ENCODE measurements around the gene DUSP19.
"Not testable (repeated sequence)": the region's sequence is repeated elsewhere in the genome, so short reads cannot be mapped to it uniquely, and the experiment has no call there.

DUSP19 gene

GRCh38 chr2:183038341-183039300 is 39.9 kb upstream of the DUSP19 start, which contains the start of gene NCKAP1:
NCKAP1 (minus strand) TSS chr2:183038457; CDS start chr2:183038099, 358 bp downstream.
- H3K9me2 ChIP-seq (replicated peaks; ENCODE audit: control insufficient read depth, low read length): no peaks in the 10 kb centered on the region
- H3K4me3 ChIP-seq (ENCODE audit: low read length): peak within 1 kb of the TSS; percentile 72
- H3K9me3 ChIP-seq (ENCODE audit: control insufficient read depth, insufficient read depth, low read length): no peaks in the 10 kb centered on the region
- peaks cover 18% of the 10 kb centered on the region for H3F3A ChIP-seq (ENCODE audit: control insufficient read depth, insufficient read depth)
- TF ChIP-seq EZH2phosphoT487 (IDR thresholded peaks at IDR 0.05; ENCODE audit: borderline replicate concordance, low read length) (0 out of 2 replicates have a peak, but pooled peaks have one; percentile 44), CTCF (IDR thresholded peaks at IDR 0.05; ENCODE audit: low read depth, low read length, poor library complexity, severe bottlenecking) (peak; percentile 63)
- peak within 1 kb of the TSS; percentile 82 for H3K4me2 ChIP-seq (ENCODE audit: low read length)
- peaks cover 53% of the 10 kb centered on the region for H3K27me3 ChIP-seq (ENCODE audit: control insufficient read depth, low read length)
- H4K20me1 ChIP-seq (ENCODE audit: control insufficient read depth, insufficient read depth, low read depth, low read length): peaks cover 3% of the 10 kb centered on the region; the same call in 1 of the 2 replicates
- H3K79me2 ChIP-seq (ENCODE audit: control insufficient read depth, low read length): no peaks in the 10 kb centered on the region
- H3K36me3 ChIP-seq (ENCODE audit: control insufficient read depth, low read length): no peaks in the 10 kb centered on the region
- H3K27ac ChIP-seq (ENCODE audit: low read depth, low read length): no peak within 1 kb of the TSS
- H3K4me1 ChIP-seq (ENCODE audit: control insufficient read depth, low read length): peaks cover 35% of the 10 kb centered on the region

- Histone ChIP-seq H3K9me2 (replicated peaks; ENCODE audit: control insufficient read depth, low read length) (no peaks in the 10 kb centered on the region), H3K4me1 (ENCODE audit: control insufficient read depth, low read length) (peaks cover 31% of the 10 kb centered on the region), H3K27ac (ENCODE audit: low read depth, low read length) (no peak overlapping the region), H3K4me2 (ENCODE audit: low read length) (no peak overlapping the region), H3F3A (ENCODE audit: control insufficient read depth, insufficient read depth) (peaks cover 14% of the 10 kb centered on the region), H3K36me3 (ENCODE audit: control insufficient read depth, low read length) (no peaks in the 10 kb centered on the region), H3K9me3 (ENCODE audit: control insufficient read depth, insufficient read depth, low read length) (no peaks in the 10 kb centered on the region), H3K27me3 (ENCODE audit: control insufficient read depth, low read length) (peaks cover 38% of the 10 kb centered on the region), H4K20me1 (ENCODE audit: control insufficient read depth, insufficient read depth, low read depth, low read length) (no peaks in the 10 kb centered on the region), H3K79me2 (ENCODE audit: control insufficient read depth, low read length) (no peaks in the 10 kb centered on the region), H3K4me3 (ENCODE audit: low read length) (no peak overlapping the region)
- TF ChIP-seq CTCF (IDR thresholded peaks at IDR 0.05; ENCODE audit: low read depth, low read length, poor library complexity, severe bottlenecking): no peak
- no peak for TF ChIP-seq EZH2phosphoT487 (IDR thresholded peaks at IDR 0.05; ENCODE audit: borderline replicate concordance, low read length)
These were observed 37.9 kb upstream of the DUSP19 start for GRCh38 chr2:183040604-183041003.

- not testable (repeated sequence) for H3K4me3 ChIP-seq (ENCODE audit: low read length); H3K9me2 ChIP-seq (replicated peaks; ENCODE audit: control insufficient read depth, low read length); H3F3A ChIP-seq (ENCODE audit: control insufficient read depth, insufficient read depth); H3K4me2 ChIP-seq (ENCODE audit: low read length); H3K79me2 ChIP-seq (ENCODE audit: control insufficient read depth, low read length); H3K36me3 ChIP-seq (ENCODE audit: control insufficient read depth, low read length); H3K4me1 ChIP-seq (ENCODE audit: control insufficient read depth, low read length); H4K20me1 ChIP-seq (ENCODE audit: control insufficient read depth, insufficient read depth, low read depth, low read length); H3K27ac ChIP-seq (ENCODE audit: low read depth, low read length); H3K9me3 ChIP-seq (ENCODE audit: control insufficient read depth, insufficient read depth, low read length)
- H3K27me3 ChIP-seq (ENCODE audit: control insufficient read depth, low read length): peaks cover 23% of the 10 kb centered on the region
These were observed 35.0 kb upstream of the DUSP19 start for GRCh38 chr2:183043580-183043979.

GRCh38 chr2:183047486-183048125 is 30.9 kb upstream of the DUSP19 start:
- not testable (repeated sequence) for H3K4me3 ChIP-seq (ENCODE audit: low read length); H3K9me3 ChIP-seq (ENCODE audit: control insufficient read depth, insufficient read depth, low read length); H3K4me1 ChIP-seq (ENCODE audit: control insufficient read depth, low read length); H3K79me2 ChIP-seq (ENCODE audit: control insufficient read depth, low read length); H3F3A ChIP-seq (ENCODE audit: control insufficient read depth, insufficient read depth); H3K36me3 ChIP-seq (ENCODE audit: control insufficient read depth, low read length); H3K9me2 ChIP-seq (replicated peaks; ENCODE audit: control insufficient read depth, low read length); H3K27me3 ChIP-seq (ENCODE audit: control insufficient read depth, low read length); H3K4me2 ChIP-seq (ENCODE audit: low read length); H3K27ac ChIP-seq (ENCODE audit: low read depth, low read length); H4K20me1 ChIP-seq (ENCODE audit: control insufficient read depth, insufficient read depth, low read depth, low read length)

Measured in DOHH2 (cell line).